GM21526 (cell line): ENCODE measurements around the gene USP25.

Source experiments
- ATAC-seq: cut with Tn5 transposase; IDR thresholded peaks from one replicate; pipeline ENCODE4 v1.9.1; 2021; ENCODE audit warnings: moderate library complexity; ENCODE audit not compliant: unreplicated experiment, low FRiP score

USP25 gene

GRCh38 chr21:15755125-15755524 is 25.3 kb downstream of the USP25 start:
- no peak for ATAC-seq

- ATAC-seq, result no peak
Observed at GRCh38 chr21:15759469-15759868, 29.7 kb downstream of the USP25 start.

GRCh38 chr21:15761507-15762100 is 31.8 kb downstream of the USP25 start:
- ATAC-seq, result no peak

- ATAC-seq, result no peak
Observed at GRCh38 chr21:15763359-15763758, 33.6 kb downstream of the USP25 start.

GRCh38 chr21:15764878-15765277 is 35.1 kb downstream of the USP25 start:
- ATAC-seq, result no peak

- no peak for ATAC-seq
Observed at GRCh38 chr21:15766952-15767603, 37.3 kb downstream of the USP25 start.

- no peak for ATAC-seq
Observed at GRCh38 chr21:15768045-15768601, 38.3 kb downstream of the USP25 start.

GRCh38 chr21:15768853-15769252 is 39.1 kb downstream of the USP25 start:
- no peak for ATAC-seq

GRCh38 chr21:15771311-15771710 is 41.5 kb downstream of the USP25 start:
- ATAC-seq, result no peak

GRCh38 chr21:15772654-15773053 is 42.9 kb downstream of the USP25 start:
- no peak for ATAC-seq

- ATAC-seq, result no peak
Observed at GRCh38 chr21:15774590-15774989, 44.8 kb downstream of the USP25 start.

GRCh38 chr21:15775291-15775690 is 45.5 kb downstream of the USP25 start:
- ATAC-seq, result no peak

- no peak for ATAC-seq
Observed at GRCh38 chr21:15775981-15776380, 46.2 kb downstream of the USP25 start.

GRCh38 chr21:15776818-15777217 is 47.0 kb downstream of the USP25 start:
- no peak for ATAC-seq

GRCh38 chr21:15781986-15782385 is 52.2 kb downstream of the USP25 start:
- no peak for ATAC-seq

- ATAC-seq, result no peak
Observed at GRCh38 chr21:15788847-15789523, 59.2 kb downstream of the USP25 start.

GRCh38 chr21:15793109-15793508 is 63.3 kb downstream of the USP25 start:
- no peak for ATAC-seq

GRCh38 chr21:15793550-15794235 is 63.9 kb downstream of the USP25 start:
- no peak for ATAC-seq

GRCh38 chr21:15794277-15794912 is 64.6 kb downstream of the USP25 start:
- no peak for ATAC-seq

GRCh38 chr21:15795533-15795932 is 65.8 kb downstream of the USP25 start:
- ATAC-seq, result no peak
